A673 (cell line): Measurements from ENCODE around the gene MIPOL1. TPM values are rescaled to one million over a fixed set of nuclear protein-coding genes. Genes with fewer than 3 reads are reported as not detected.

Experiments used
- BruUV-seq: library from RNA; stranded (reverse); fragments of 400-500 nt; replicated peaks from 2 replicates; lab custom pipeline; 2021; lab: Mats Ljungman, UMichigan
- CTCF ChIA-PET: fragments of 300-600 bp; sonication (Branson Sonifier 250); formaldehyde crosslinking; loops from one replicate; lab custom pipeline; 2022; ENCODE audit warnings: antibody characterized with exemption; lab: Charles Lee
- POLR2A ChIA-PET: fragments of 300-600 bp; sonication (Branson Sonifier 250); formaldehyde crosslinking; loops from one replicate; lab custom pipeline; 2022; ENCODE audit warnings: antibody characterized with exemption; ENCODE audit not compliant: low non-redundant PET; lab: Charles Lee
- DNase-seq: peaks from one replicate; pipeline ENCODE4 v3.0.0-alpha.2; 2015; ENCODE audit warnings: low spot score
- H3K27ac ChIP-seq: fragments of 200-600 bp; sonication (generic); 2 replicates; pipeline ENCODE4 v1.5.1; 2016; ENCODE audit warnings: mixed run types, low read depth, mild to moderate bottlenecking, mixed read lengths, antibody characterized with exemption, low read length; ENCODE audit not compliant: poor library complexity, severe bottlenecking
- H3K27me3 ChIP-seq: fragments of 200-600 bp; sonication (generic); replicated peaks from 2 replicates; pipeline ENCODE4 v1.6.1; 2017; ENCODE audit warnings: mixed run types, low read depth, mild to moderate bottlenecking, mixed read lengths, antibody characterized with exemption, low read length; ENCODE audit not compliant: insufficient read depth, poor library complexity
- H3K36me3 ChIP-seq: fragments of 200-600 bp; sonication (generic); 2 replicates; pipeline ENCODE4 v1.6.1; 2016; ENCODE audit warnings: mixed run types, mild to moderate bottlenecking, mixed read lengths, antibody characterized with exemption, low read length; ENCODE audit not compliant: insufficient read depth, poor library complexity, severe bottlenecking
- H3K4me1 ChIP-seq: fragments of 200-600 bp; sonication (generic); 2 replicates; pipeline ENCODE4 v1.6.1; 2017; ENCODE audit warnings: mixed run types, mild to moderate bottlenecking, mixed read lengths, antibody characterized with exemption, low read length; ENCODE audit not compliant: insufficient read depth, poor library complexity, severe bottlenecking
- H3K4me3 ChIP-seq: fragments of 200-600 bp; sonication (generic); 2 replicates; pipeline ENCODE4 v1.5.1; 2016; ENCODE audit warnings: low read depth, mixed run types, mild to moderate bottlenecking, mixed read lengths, low read length; ENCODE audit not compliant: poor library complexity, severe bottlenecking
- H3K9me3 ChIP-seq: fragments of 200-600 bp; sonication (generic); 2 replicates; pipeline ENCODE4 v1.6.1; 2016; ENCODE audit warnings: mixed run types, low read depth, mild to moderate bottlenecking, mixed read lengths, antibody characterized with exemption, low read length; ENCODE audit not compliant: poor library complexity, severe bottlenecking
- CTCF ChIP-seq: fragments of 300-800, 200-600 bp; sonication (generic); conservative IDR thresholded peaks from 2 replicates; pipeline ENCODE4 v1.5.1; 2017; ENCODE audit warnings: low read depth, mild to moderate bottlenecking, antibody characterized with exemption, low read length, moderate library complexity, mixed read lengths
- EZH2 ChIP-seq: fragments of 200-600 bp; sonication (generic); IDR thresholded peaks from 2 replicates; pipeline ENCODE4 v1.6.1; 2017; ENCODE audit warnings: borderline replicate concordance, low read depth, mild to moderate bottlenecking, mixed read lengths, antibody characterized with exemption, low read length; ENCODE audit not compliant: poor library complexity, severe bottlenecking
- intact Hi-C: fragments of 100-400 bp; cut with micrococcal nuclease; formaldehyde crosslinking; loops from one replicate; pipeline ENCODE4 v1.10.0; 2022; ENCODE audit not compliant: unreplicated experiment
- total RNA-seq: library from RNA; stranded (reverse); gene quantifications from 2 replicates; pipeline ENCODE4 v1.2.3, GENCODE V29; 2021

MIPOL1 gene
- total RNA-seq, 1 experiment from 2014 or later = 15.0 TPM

GRCh38 chr14:37413050-37413449 is 215.3 kb downstream of the MIPOL1 start:
- Histone ChIP-seq H3K27ac (no peak overlapping the region), H3K4me1 (no peaks in the 10 kb centered on the region), H3K36me3 (no peaks in the 10 kb centered on the region), H3K9me3 (no peaks in the 10 kb centered on the region), H3K27me3 (no peaks in the 10 kb centered on the region), H3K4me3 (no peak overlapping the region)
- no peak for DNase-seq
- intact Hi-C loops = no loop called here
- ChIA-PET POLR2A (no interaction called here), CTCF (no interaction called here)
- no peak for TF ChIP-seq EZH2
- TF ChIP-seq CTCF = no peak
- no TSS peak for BruUV-seq

GRCh38 chr14:37413504-37414003 is 215.8 kb downstream of the MIPOL1 start:
- POLR2A ChIA-PET = no interaction called here
- Histone ChIP-seq H3K27me3 (no peaks in the 10 kb centered on the region), H3K4me3 (no peak overlapping the region), H3K36me3 (no peaks in the 10 kb centered on the region), H3K27ac (no peak overlapping the region), H3K9me3 (no peaks in the 10 kb centered on the region), H3K4me1 (no peaks in the 10 kb centered on the region)
- TF ChIP-seq EZH2 = no peak
- TF ChIP-seq CTCF = no peak
- no TSS peak for BruUV-seq
- intact Hi-C loops = no loop called here
- no peak for DNase-seq
- CTCF ChIA-PET = no interaction called here

- no peak overlapping the region for H3K27ac ChIP-seq
- no TSS peak for BruUV-seq
- TF ChIP-seq CTCF (no peak), EZH2 (no peak)
- ChIA-PET POLR2A (no interaction called here), CTCF (no interaction called here)
- intact Hi-C loops = no loop called here
- DNase-seq = no peak
- H3K4me3 ChIP-seq = no peak overlapping the region
- H3K36me3 ChIP-seq = no peaks in the 10 kb centered on the region
- no peaks in the 10 kb centered on the region for H3K4me1 ChIP-seq
- no peaks in the 10 kb centered on the region for H3K27me3 ChIP-seq
- H3K9me3 ChIP-seq = no peaks in the 10 kb centered on the region
Measured at GRCh38 chr14:37416264-37416663, 218.5 kb downstream of the MIPOL1 start.
